Body of pancreas (tissue), 4 donors: ENCODE results near the gene LRRFIP2. TPM values are rescaled to one million over a fixed set of nuclear protein-coding genes. Genes with fewer than 3 reads are reported as not detected.

ENCODE experiments used
- ATAC-seq: fragments of 150-250 bp; one replicate; pipeline ENCODE4 v1.9.1; 2016
- DNase-seq, 4 donors: peaks; one replicate each; pipeline ENCODE4 v3.0.0-alpha.2; 2019
- H3K27ac ChIP-seq, 4 donors: fragments of 200-600 bp; sonication (generic); 1 replicate in 3 of 4; 2 replicates in 1 of 4; pipeline versions ENCODE4 v1.5.1 to v1.6.1; 2016 to 2019; ENCODE audit warnings: mild to moderate bottlenecking in 1 of 4, mixed read lengths in 1 of 4, moderate library complexity in 1 of 4
- H3K27me3 ChIP-seq, 2 donors: fragments of 200-600 bp; sonication (generic); one replicate each; pipeline ENCODE4 v1.6.0; 2016; ENCODE audit warnings: mild to moderate bottlenecking in 1 of 2
- H3K36me3 ChIP-seq, 2 donors: fragments of 200-600 bp; sonication (generic); replicated peaks in 1 of 2; 2 replicates each; pipeline ENCODE4 v1.5.1; 2016; ENCODE audit warnings: low read depth in 2 of 2; ENCODE audit not compliant: insufficient read depth in 1 of 2
- H3K4me1 ChIP-seq: fragments of 200-600 bp; sonication (generic); one replicate; pipeline ENCODE4 v1.6.0; 2016
- H3K4me3 ChIP-seq, 2 donors: fragments of 200-600 bp; sonication (generic); 1 replicate in 1 of 2; 2 replicates in 1 of 2; pipeline ENCODE4 v1.5.1; 2016 to 2019
- H3K9me3 ChIP-seq, 3 donors: fragments of 200-600 bp; sonication (generic); 1 replicate in 2 of 3; 2 replicates in 1 of 3; pipeline ENCODE4 v1.5.1; 2016
- POLR2A ChIP-seq, 3 donors: fragments of 450-650 bp; IDR thresholded peaks; one replicate each; pipeline ENCODE4 v1.6.1; 2016; ENCODE audit warnings: antibody characterized with exemption in 3 of 3, mild to moderate bottlenecking in 2 of 3
- WGBS, 2 donors: methylation state at CpG; one replicate each; pipeline ENCODE4 v1.1.5; 2017; 5-methylcytosine and 5-hydroxymethylcytosine counted together
- intact Hi-C: fragments of 100-400 bp; cut with DNase I; formaldehyde crosslinking; loops from one replicate; pipeline ENCODE4 v1.15.1; 2023
- total RNA-seq, 2 donors: library from RNA; depleted of rRNA; stranded (reverse); fragments of >200 nt; gene quantifications; one replicate each; pipeline ENCODE4 v1.1.0, GENCODE V29; 2016
- TF ChIP-seq, protein P1 (sequence below), 7 experiments: fragments of 450-650 bp in 4 of 7; fragments of 200-600 bp in 3 of 7; sonication (generic) in 3 of 7; IDR thresholded peaks; one replicate each; pipeline ENCODE4 v1.5.1; 2016 to 2019; ENCODE audit warnings: antibody characterized with exemption in 7 of 7

LRRFIP2 gene
- total RNA-seq, 2 donors from 2014 or later = 23.4 to 56.6 TPM

- 63 to 73% methylated on average over 1 of the region's 1 CpG for WGBS, 2 donors
- Histone ChIP-seq H3K36me3 (peaks cover 0 to 12% of the 10 kb centered on the region in 2 donors), H3K4me1 (no peaks in the 10 kb centered on the region), H3K9me3 (no peaks in the 10 kb centered on the region), H3K27ac (no peak overlapping the region), H3K27me3 (no peaks in the 10 kb centered on the region), H3K4me3 (no peak overlapping the region)
- intact Hi-C loops = no loop called here
- DNase-seq (no peak), ATAC-seq (no peak)
- TF ChIP-seq POLR2A (IDR thresholded peaks at IDR 0.05) = no peak
- TF ChIP-seq, protein P1, sequence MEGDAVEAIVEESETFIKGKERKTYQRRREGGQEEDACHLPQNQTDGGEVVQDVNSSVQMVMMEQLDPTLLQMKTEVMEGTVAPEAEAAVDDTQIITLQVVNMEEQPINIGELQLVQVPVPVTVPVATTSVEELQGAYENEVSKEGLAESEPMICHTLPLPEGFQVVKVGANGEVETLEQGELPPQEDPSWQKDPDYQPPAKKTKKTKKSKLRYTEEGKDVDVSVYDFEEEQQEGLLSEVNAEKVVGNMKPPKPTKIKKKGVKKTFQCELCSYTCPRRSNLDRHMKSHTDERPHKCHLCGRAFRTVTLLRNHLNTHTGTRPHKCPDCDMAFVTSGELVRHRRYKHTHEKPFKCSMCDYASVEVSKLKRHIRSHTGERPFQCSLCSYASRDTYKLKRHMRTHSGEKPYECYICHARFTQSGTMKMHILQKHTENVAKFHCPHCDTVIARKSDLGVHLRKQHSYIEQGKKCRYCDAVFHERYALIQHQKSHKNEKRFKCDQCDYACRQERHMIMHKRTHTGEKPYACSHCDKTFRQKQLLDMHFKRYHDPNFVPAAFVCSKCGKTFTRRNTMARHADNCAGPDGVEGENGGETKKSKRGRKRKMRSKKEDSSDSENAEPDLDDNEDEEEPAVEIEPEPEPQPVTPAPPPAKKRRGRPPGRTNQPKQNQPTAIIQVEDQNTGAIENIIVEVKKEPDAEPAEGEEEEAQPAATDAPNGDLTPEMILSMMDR (IDR thresholded peaks at IDR 0.05) = no peak
These were observed 132.7 kb downstream of the LRRFIP2 start for GRCh38 chr3:37041546-37042195.

GRCh38 chr3:37040231-37040630 is 134.2 kb downstream of the LRRFIP2 start:
- no peaks in the 10 kb centered on the region for H3K27me3 ChIP-seq
- intact Hi-C loops = no loop called here
- no peak overlapping the region for H3K4me3 ChIP-seq
- H3K4me1 ChIP-seq = no peaks in the 10 kb centered on the region
- TF ChIP-seq, protein P1 (IDR thresholded peaks at IDR 0.05) = no peak
- no peak for TF ChIP-seq POLR2A (IDR thresholded peaks at IDR 0.05)
- peaks cover 0 to 8% (median 0%) of the 10 kb centered on the region in 3 donors for H3K9me3 ChIP-seq
- H3K36me3 ChIP-seq = peaks cover 0 to 12% of the 10 kb centered on the region in 2 donors
- no peak overlapping the region for H3K27ac ChIP-seq
- 87 to 92% methylated on average over 1 of the region's 1 CpG for WGBS, 2 donors
- ATAC-seq = no peak
- no peak for DNase-seq

DNA sequence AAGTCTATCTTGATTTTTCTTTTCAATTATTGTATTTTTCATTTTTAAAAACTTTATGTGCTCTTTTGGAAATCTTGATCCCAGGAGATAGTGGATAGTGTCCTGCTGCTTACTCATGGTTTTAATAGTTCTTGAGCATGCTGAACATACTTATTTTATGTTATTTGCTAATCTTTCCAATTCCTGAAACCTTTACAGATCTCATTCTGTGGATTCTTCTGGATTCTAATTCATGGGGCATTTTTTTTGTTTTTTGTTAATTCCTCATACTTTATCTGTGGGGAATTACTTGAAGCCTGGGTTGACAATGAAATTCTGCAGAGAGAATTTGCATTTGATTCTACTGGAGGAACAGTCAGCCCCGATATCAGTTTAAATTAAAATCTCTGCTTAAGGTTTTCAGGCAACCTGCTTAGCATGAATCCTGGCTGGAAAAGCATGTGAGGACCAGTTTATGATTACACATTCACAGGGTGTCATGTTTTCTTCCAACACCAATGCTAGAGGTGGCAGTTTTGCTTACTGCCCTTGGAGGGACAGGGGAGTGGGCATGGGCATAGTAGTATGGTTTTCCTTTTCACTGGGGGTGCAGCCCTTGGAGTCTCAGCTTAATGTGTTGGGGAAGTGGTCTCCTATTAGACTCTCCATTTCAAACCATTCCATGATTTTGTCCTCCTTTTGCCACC is 135.1 kb downstream of the LRRFIP2 start:
- Histone ChIP-seq H3K27ac (no peak overlapping the region), H3K4me1 (no peaks in the 10 kb centered on the region), H3K9me3 (peaks cover 0 to 8% (median 0%) of the 10 kb centered on the region in 3 donors), H3K27me3 (no peaks in the 10 kb centered on the region), H3K4me3 (no peak overlapping the region), H3K36me3 (peaks cover 0 to 10% of the 10 kb centered on the region in 2 donors)
- WGBS, 2 donors = 93 to 94% methylated on average over 1 of the region's 1 CpG
- intact Hi-C loops = no loop called here
- DNase-seq (no peak), ATAC-seq (no peak)
- TF ChIP-seq, protein P1 (IDR thresholded peaks at IDR 0.05) = no peak
- no peak for TF ChIP-seq POLR2A (IDR thresholded peaks at IDR 0.05)

GRCh38 chr3:37037352-37037751 is 137.0 kb downstream of the LRRFIP2 start:
- WGBS, 2 donors = 89 to 92% methylated on average over 3 of the region's 3 CpGs

More at GRCh38 chr3:37037352-37037751, 137.0 kb downstream of the LRRFIP2 start:
- Histone ChIP-seq H3K4me1 (no peaks in the 10 kb centered on the region), H3K36me3 (peaks cover 0 to 10% of the 10 kb centered on the region in 2 donors), H3K9me3 (peaks cover 0 to 8% (median 0%) of the 10 kb centered on the region in 3 donors), H3K4me3 (no peak overlapping the region), H3K27me3 (no peaks in the 10 kb centered on the region), H3K27ac (no peak overlapping the region)
- intact Hi-C loops = no loop called here
- TF ChIP-seq POLR2A (IDR thresholded peaks at IDR 0.05) = no peak
- TF ChIP-seq, protein P1 (IDR thresholded peaks at IDR 0.05) = no peak
- ATAC-seq (no peak), DNase-seq (no peak)
